ENCODE measurements around the gene H3-3A.

DNA sequence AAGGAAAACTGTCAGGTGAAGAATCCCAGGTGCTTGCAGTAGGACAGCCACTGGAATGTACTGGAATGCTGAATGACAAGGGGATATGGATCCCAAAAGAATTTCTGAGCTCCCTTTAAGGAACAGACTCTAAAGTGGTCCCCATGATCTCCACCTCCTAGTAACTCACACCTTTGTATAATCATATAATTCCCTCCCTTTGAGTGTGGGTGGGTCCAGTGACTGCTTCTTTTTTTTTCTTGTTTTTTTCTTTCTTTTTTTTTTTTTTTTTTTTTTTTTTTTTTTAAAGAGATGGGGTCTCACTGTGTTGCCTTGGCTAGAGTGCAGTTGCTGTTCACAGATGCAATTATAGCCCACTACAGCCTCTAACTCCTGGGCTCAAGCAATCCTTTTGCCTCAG is 28.5 kb upstream of the H3-3A start:
- TF ChIP-seq, protein P1, sequence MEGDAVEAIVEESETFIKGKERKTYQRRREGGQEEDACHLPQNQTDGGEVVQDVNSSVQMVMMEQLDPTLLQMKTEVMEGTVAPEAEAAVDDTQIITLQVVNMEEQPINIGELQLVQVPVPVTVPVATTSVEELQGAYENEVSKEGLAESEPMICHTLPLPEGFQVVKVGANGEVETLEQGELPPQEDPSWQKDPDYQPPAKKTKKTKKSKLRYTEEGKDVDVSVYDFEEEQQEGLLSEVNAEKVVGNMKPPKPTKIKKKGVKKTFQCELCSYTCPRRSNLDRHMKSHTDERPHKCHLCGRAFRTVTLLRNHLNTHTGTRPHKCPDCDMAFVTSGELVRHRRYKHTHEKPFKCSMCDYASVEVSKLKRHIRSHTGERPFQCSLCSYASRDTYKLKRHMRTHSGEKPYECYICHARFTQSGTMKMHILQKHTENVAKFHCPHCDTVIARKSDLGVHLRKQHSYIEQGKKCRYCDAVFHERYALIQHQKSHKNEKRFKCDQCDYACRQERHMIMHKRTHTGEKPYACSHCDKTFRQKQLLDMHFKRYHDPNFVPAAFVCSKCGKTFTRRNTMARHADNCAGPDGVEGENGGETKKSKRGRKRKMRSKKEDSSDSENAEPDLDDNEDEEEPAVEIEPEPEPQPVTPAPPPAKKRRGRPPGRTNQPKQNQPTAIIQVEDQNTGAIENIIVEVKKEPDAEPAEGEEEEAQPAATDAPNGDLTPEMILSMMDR (IDR thresholded peaks at IDR 0.05; ENCODE audit: poor library complexity, severe bottlenecking): no peak
- TF ChIP-seq EZH2 (IDR thresholded peaks at IDR 0.05; ENCODE audit: borderline replicate concordance, insufficient read depth, low read length, poor library complexity, severe bottlenecking): no peak
- TF ChIP-seq EP300 (conservative IDR thresholded peaks at IDR 0.05; ENCODE audit: poor library complexity, severe bottlenecking): no peak
- TF ChIP-seq RAD21 (conservative IDR thresholded peaks at IDR 0.05): no peak

Measured in neural cell (in vitro differentiated cells).